ENCODE data around the gene LDB2.

The LDB2 gene

DNA sequence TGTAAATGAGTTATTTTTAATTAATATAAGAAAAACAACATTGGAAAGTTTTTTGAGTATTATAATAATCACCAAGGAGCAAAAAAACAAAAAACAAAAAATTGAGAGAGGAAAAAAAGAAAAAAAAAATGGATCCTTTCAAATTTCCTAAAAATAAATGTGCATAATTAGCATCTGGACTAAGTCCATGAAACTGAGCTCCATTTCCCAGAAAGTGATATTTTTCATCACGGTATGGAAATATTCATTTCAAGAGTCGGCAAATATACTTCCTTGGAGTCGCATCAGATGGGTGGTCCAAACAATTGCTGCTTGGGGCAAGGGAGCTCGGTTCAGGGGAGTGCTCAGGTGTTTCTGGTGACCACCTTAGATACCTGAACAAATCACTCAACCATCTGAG is 305.1 kb downstream of the LDB2 start:
- no peaks in the 10 kb centered on the region for H3K79me2 ChIP-seq (ENCODE audit: insufficient read depth, low read length)
- H3K27me3 ChIP-seq (ENCODE audit: insufficient read depth, low read length) = no peaks in the 10 kb centered on the region
- no peaks in the 10 kb centered on the region for H3K4me1 ChIP-seq (ENCODE audit: insufficient read depth, low read length, severe bottlenecking)
- no peaks in the 10 kb centered on the region for H4K20me1 ChIP-seq (ENCODE audit: insufficient read depth, low read length)
- no peak overlapping the region for H3K27ac ChIP-seq (ENCODE audit: low read depth, low read length, poor library complexity, severe bottlenecking)
- no peaks in the 10 kb centered on the region for H3K36me3 ChIP-seq (ENCODE audit: insufficient read depth, low read length)
- no peak overlapping the region for H3K4me2 ChIP-seq (ENCODE audit: low read length)
- H3K9me3 ChIP-seq (ENCODE audit: low read length) = no peaks in the 10 kb centered on the region
- H3K4me3 ChIP-seq (ENCODE audit: low read depth, low read length, poor library complexity, severe bottlenecking) = no peak overlapping the region
- H3F3A ChIP-seq (ENCODE audit: insufficient read depth, low read length) = no peaks in the 10 kb centered on the region
- H3K9ac ChIP-seq (ENCODE audit: low read length) = no peak overlapping the region
- no peak overlapping the region for H2AFZ ChIP-seq (ENCODE audit: low read length)
- no peaks in the 10 kb centered on the region for H3K9me2 ChIP-seq (ENCODE audit: low read depth, low read length)
- TF ChIP-seq, protein P1, sequence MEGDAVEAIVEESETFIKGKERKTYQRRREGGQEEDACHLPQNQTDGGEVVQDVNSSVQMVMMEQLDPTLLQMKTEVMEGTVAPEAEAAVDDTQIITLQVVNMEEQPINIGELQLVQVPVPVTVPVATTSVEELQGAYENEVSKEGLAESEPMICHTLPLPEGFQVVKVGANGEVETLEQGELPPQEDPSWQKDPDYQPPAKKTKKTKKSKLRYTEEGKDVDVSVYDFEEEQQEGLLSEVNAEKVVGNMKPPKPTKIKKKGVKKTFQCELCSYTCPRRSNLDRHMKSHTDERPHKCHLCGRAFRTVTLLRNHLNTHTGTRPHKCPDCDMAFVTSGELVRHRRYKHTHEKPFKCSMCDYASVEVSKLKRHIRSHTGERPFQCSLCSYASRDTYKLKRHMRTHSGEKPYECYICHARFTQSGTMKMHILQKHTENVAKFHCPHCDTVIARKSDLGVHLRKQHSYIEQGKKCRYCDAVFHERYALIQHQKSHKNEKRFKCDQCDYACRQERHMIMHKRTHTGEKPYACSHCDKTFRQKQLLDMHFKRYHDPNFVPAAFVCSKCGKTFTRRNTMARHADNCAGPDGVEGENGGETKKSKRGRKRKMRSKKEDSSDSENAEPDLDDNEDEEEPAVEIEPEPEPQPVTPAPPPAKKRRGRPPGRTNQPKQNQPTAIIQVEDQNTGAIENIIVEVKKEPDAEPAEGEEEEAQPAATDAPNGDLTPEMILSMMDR (IDR thresholded peaks at IDR 0.05; ENCODE audit: low read length) = no peak
- no peak for TF ChIP-seq EZH2 (IDR thresholded peaks at IDR 0.05; ENCODE audit: borderline replicate concordance, low read length)

DNA sequence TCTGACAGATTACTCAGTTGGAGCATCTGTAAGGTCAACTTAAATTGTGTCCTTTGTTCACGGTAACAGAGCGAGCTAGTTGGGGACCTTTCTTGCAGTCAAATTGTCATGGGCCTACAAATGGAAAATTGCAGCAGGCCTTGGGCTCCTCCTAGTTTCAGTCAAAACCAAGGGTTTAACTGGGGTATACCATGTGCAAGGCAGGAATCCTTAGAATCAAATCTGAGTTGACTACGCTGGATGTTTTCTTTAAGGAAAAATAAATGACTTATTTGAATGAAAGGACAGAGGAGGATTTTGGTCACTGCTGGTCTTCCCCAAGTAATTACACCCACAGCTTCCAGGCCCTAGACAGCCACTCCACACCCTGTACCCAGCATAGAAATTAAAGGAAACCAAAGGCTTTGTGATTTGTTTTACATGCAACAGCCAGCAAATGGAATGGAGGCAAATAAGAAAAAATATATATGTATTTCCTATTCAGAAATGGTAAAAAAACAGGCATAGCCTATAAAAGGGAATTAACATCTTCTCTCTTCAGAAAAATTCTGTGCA is 307.1 kb downstream of the LDB2 start:
- Histone ChIP-seq H3K27ac (ENCODE audit: low read depth, low read length, poor library complexity, severe bottlenecking) (no peak overlapping the region), H3K36me3 (ENCODE audit: insufficient read depth, low read length) (no peaks in the 10 kb centered on the region), H3K27me3 (ENCODE audit: insufficient read depth, low read length) (no peaks in the 10 kb centered on the region), H3F3A (ENCODE audit: insufficient read depth, low read length) (no peaks in the 10 kb centered on the region), H3K4me1 (ENCODE audit: insufficient read depth, low read length, severe bottlenecking) (no peaks in the 10 kb centered on the region), H3K4me3 (ENCODE audit: low read depth, low read length, poor library complexity, severe bottlenecking) (no peak overlapping the region), H3K79me2 (ENCODE audit: insufficient read depth, low read length) (no peaks in the 10 kb centered on the region), H3K9ac (ENCODE audit: low read length) (no peak overlapping the region), H3K9me2 (ENCODE audit: low read depth, low read length) (no peaks in the 10 kb centered on the region), H2AFZ (ENCODE audit: low read length) (no peak overlapping the region), H3K9me3 (ENCODE audit: low read length) (no peaks in the 10 kb centered on the region), H4K20me1 (ENCODE audit: insufficient read depth, low read length) (no peaks in the 10 kb centered on the region), H3K4me2 (ENCODE audit: low read length) (no peak overlapping the region)
- TF ChIP-seq, protein P1 (IDR thresholded peaks at IDR 0.05; ENCODE audit: low read length) = no peak
- no peak for TF ChIP-seq EZH2 (IDR thresholded peaks at IDR 0.05; ENCODE audit: borderline replicate concordance, low read length)

- no peak overlapping the region for H3K4me2 ChIP-seq (ENCODE audit: low read length)
- H3K9me3 ChIP-seq (ENCODE audit: low read length) = no peaks in the 10 kb centered on the region
- H3K4me3 ChIP-seq (ENCODE audit: low read depth, low read length, poor library complexity, severe bottlenecking) = no peak overlapping the region
- no peak overlapping the region for H3K9ac ChIP-seq (ENCODE audit: low read length)
- H3K27me3 ChIP-seq (ENCODE audit: insufficient read depth, low read length) = no peaks in the 10 kb centered on the region
- H2AFZ ChIP-seq (ENCODE audit: low read length) = no peak overlapping the region
- TF ChIP-seq, protein P1 (IDR thresholded peaks at IDR 0.05; ENCODE audit: low read length) = no peak
- no peaks in the 10 kb centered on the region for H3K4me1 ChIP-seq (ENCODE audit: insufficient read depth, low read length, severe bottlenecking)
- no peaks in the 10 kb centered on the region for H3K79me2 ChIP-seq (ENCODE audit: insufficient read depth, low read length)
- no peaks in the 10 kb centered on the region for H3K36me3 ChIP-seq (ENCODE audit: insufficient read depth, low read length)
- H3K9me2 ChIP-seq (ENCODE audit: low read depth, low read length) = no peaks in the 10 kb centered on the region
- no peaks in the 10 kb centered on the region for H4K20me1 ChIP-seq (ENCODE audit: insufficient read depth, low read length)
- no peak overlapping the region for H3K27ac ChIP-seq (ENCODE audit: low read depth, low read length, poor library complexity, severe bottlenecking)
- H3F3A ChIP-seq (ENCODE audit: insufficient read depth, low read length) = no peaks in the 10 kb centered on the region
Measured at GRCh38 chr4:16590797-16591196, 307.6 kb downstream of the LDB2 start.

Data from OCI-LY1 (cell line).